Transverse colon (tissue), 4 donors: Measurements from ENCODE around the gene HOXA1. TPM values are rescaled to one million over a fixed set of nuclear protein-coding genes. Genes with fewer than 3 reads are reported as not detected.

Experiments used
- DNase-seq: peaks from one replicate; pipeline ENCODE4 v3.0.0-alpha.2; 2019
- H3K27ac ChIP-seq, 4 donors: fragments of 200-600 bp; sonication (generic); 2 replicates each; pipeline ENCODE4 v1.5.1; 2016 to 2018; ENCODE audit warnings: inconsistent platforms in 4 of 4
- H3K27me3 ChIP-seq: fragments of 200-600 bp; sonication (generic); 2 replicates; pipeline ENCODE4 v1.5.1; 2017; ENCODE audit warnings: inconsistent platforms
- H3K36me3 ChIP-seq, 4 donors: fragments of 200-600 bp; sonication (generic); 2 replicates each; pipeline ENCODE4 v1.5.1; 2017 to 2019; ENCODE audit warnings: inconsistent platforms in 4 of 4
- H3K4me1 ChIP-seq, 4 donors: fragments of 200-600 bp; sonication (generic); 2 replicates each; pipeline ENCODE4 v1.5.1; 2017 to 2020; ENCODE audit warnings: inconsistent platforms in 4 of 4
- H3K4me3 ChIP-seq, 4 donors: fragments of 200-600 bp; sonication (generic); 1 replicate in 1 of 4; 2 replicates in 3 of 4; pipeline versions ENCODE4 v1.5.1 to v1.6.1; 2017 to 2019; ENCODE audit warnings: inconsistent platforms in 4 of 4
- H3K9me3 ChIP-seq, 2 donors: fragments of 200-600 bp; sonication (generic); 2 replicates each; pipeline ENCODE4 v1.5.1; 2017 to 2019; ENCODE audit warnings: inconsistent platforms in 2 of 2
- CTCF ChIP-seq, 5 experiments: fragments of 200-600 bp in 3 of 5; fragments of 450-650 bp in 2 of 5; sonication (generic) in 3 of 5; IDR thresholded peaks; 1 replicate in 2 of 5; 2 replicates in 3 of 5; pipeline ENCODE4 v1.5.1; 2016 to 2017; ENCODE audit warnings: antibody characterized with exemption in 5 of 5, inconsistent platforms in 3 of 5, mild to moderate bottlenecking in 2 of 5, moderate library complexity in 1 of 5
- EP300 ChIP-seq: sonication (generic); formaldehyde crosslinking; IDR thresholded peaks from one replicate; pipeline ENCODE4 v1.6.1; 2017; ENCODE audit warnings: antibody characterized with exemption, low read depth
- POLR2A ChIP-seq: fragments of 450-650 bp; IDR thresholded peaks from one replicate; pipeline ENCODE4 v1.6.1; 2016; ENCODE audit warnings: antibody characterized with exemption, mild to moderate bottlenecking, moderate library complexity
- POLR2AphosphoS5 ChIP-seq, 3 donors: sonication (generic); formaldehyde crosslinking; IDR thresholded peaks; one replicate each; pipeline ENCODE4 v1.6.1; 2016; ENCODE audit warnings: antibody characterized with exemption in 3 of 3
- WGBS, 2 donors: methylation state at CpG; one replicate each; pipeline ENCODE4 v1.1.5; 2018; ENCODE audit warnings: low coverage in 1 of 2; 5-methylcytosine and 5-hydroxymethylcytosine counted together
- in situ Hi-C, 4 donors: fragments of 200-750 bp; cut with MboI; loops; one replicate each; pipeline versions ENCODE4 v1.15.0 to v1.15.1; 2017; ENCODE audit warnings: low sequenced_read_pairs in 3 of 4, low pct_ligation_motif_present in 1 of 4, low pct_unique_long_range_greater_than_20kb in 1 of 4
- intact Hi-C: fragments of 100-400 bp; cut with DNase I; formaldehyde crosslinking; loops from one replicate; pipeline ENCODE4 v1.15.1; 2023; ENCODE audit warnings: low total_unique reads
- total RNA-seq, 4 donors: library from RNA; depleted of rRNA; stranded (reverse); fragments of >200 nt; gene quantifications; one replicate each; pipeline ENCODE4 v1.1.0, GENCODE V29; 2016

HOXA1 gene
- total RNA-seq, 4 donors from 2014 or later = 1.4 to 3.2 (median 1.8) TPM

DNA sequence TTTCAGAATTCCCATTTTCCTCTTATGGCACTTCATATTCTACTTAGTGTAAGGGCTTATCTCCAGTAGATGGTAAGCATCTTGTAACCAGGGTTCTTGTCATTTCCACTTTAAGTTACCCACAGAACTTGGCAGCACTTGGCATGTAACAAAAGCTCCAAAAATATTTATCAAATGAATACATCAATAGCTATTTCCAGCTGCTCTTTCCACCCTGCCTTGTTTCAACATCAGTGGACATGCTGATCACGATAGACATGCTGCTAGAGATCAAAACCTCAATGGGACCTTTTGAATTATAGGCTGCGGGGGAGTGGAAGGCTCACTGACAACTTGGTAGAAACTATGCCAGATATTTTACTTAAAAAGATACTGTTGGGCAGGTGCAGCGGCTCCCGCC lies 32.9 kb downstream of the HOXA1 start:
- 90 to 94% methylated on average over 2 to 4 of the region's 4 CpGs for WGBS, 2 donors
- intact Hi-C loops = no loop called here

GRCh38 chr7:27053153-27053552 lies 42.6 kb downstream of the HOXA1 start:
- intact Hi-C loops = no loop called here

More for the DNA sequence above, 32.9 kb downstream of the HOXA1 start:
- Histone ChIP-seq H3K4me3 (no peak overlapping the region), H3K27ac (no peak overlapping the region), H3K36me3 (no peaks in the 10 kb centered on the region), H3K27me3 (no peaks in the 10 kb centered on the region), H3K4me1 (no peaks in the 10 kb centered on the region), H3K9me3 (no peaks in the 10 kb centered on the region)
- in situ Hi-C loops = no loop called here
- no peak for DNase-seq
- TF ChIP-seq POLR2AphosphoS5 (IDR thresholded peaks at IDR 0.05) (no peak), EP300 (no peak), CTCF (IDR thresholded peaks at IDR 0.05) (no peak), POLR2A (no peak)

DNA sequence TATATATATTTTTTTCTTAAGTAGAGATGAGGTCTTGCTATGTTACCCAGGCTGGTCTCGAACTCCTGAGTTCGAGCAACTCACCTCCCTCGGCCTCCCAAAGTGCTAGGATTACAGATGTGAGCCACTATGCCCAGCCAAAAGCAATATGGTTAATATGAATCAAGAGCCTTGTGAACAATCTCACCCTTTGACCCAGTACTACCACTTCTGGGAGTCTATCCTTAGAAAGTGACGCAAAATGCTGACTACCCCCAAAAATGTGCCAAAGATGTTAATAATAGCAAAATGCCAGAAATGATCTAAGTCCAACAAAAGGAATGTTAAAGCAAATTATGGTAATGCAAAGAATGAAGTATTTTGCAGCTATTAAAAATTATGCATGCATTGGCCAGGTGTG lies 44.3 kb downstream of the HOXA1 start:
- TF ChIP-seq CTCF (IDR thresholded peaks at IDR 0.05) = no peak
- TF ChIP-seq EP300 = no peak
- no peak for TF ChIP-seq POLR2AphosphoS5 (IDR thresholded peaks at IDR 0.05)
- no peak for TF ChIP-seq POLR2A
- in situ Hi-C loops (no loop called here), intact Hi-C loops (no loop called here)
- Histone ChIP-seq H3K4me1 (no peaks in the 10 kb centered on the region), H3K36me3 (no peaks in the 10 kb centered on the region), H3K27me3 (no peaks in the 10 kb centered on the region), H3K4me3 (no peak overlapping the region), H3K9me3 (no peaks in the 10 kb centered on the region), H3K27ac (no peak overlapping the region)
- DNase-seq = no peak
- 67 to 85% methylated on average over 1 to 4 of the region's 4 CpGs for WGBS, 2 donors

More at GRCh38 chr7:27053153-27053552, 42.6 kb downstream of the HOXA1 start:
- in situ Hi-C loops = no loop called here
- no peak for TF ChIP-seq POLR2A
- no peak for TF ChIP-seq POLR2AphosphoS5 (IDR thresholded peaks at IDR 0.05)
- no peak for TF ChIP-seq CTCF (IDR thresholded peaks at IDR 0.05)
- no peak for TF ChIP-seq EP300
- Histone ChIP-seq H3K36me3 (no peaks in the 10 kb centered on the region), H3K27me3 (no peaks in the 10 kb centered on the region), H3K9me3 (no peaks in the 10 kb centered on the region), H3K4me1 (no peaks in the 10 kb centered on the region), H3K27ac (no peak overlapping the region), H3K4me3 (no peak overlapping the region)
- no peak for DNase-seq
- 60% methylated on average over 3 of the region's 3 CpGs; no CpG with 5 or more reads in 1 of the 2 donors for WGBS, 2 donors

- in situ Hi-C loops (no loop called here), intact Hi-C loops (no loop called here)
Observed at GRCh38 chr7:27048438-27048837, 47.4 kb downstream of the HOXA1 start.

More at GRCh38 chr7:27048438-27048837, 47.4 kb downstream of the HOXA1 start:
- 92 to 100% methylated on average over 1 to 10 of the region's 10 CpGs for WGBS, 2 donors
- Histone ChIP-seq H3K9me3 (no peaks in the 10 kb centered on the region), H3K27ac (no peak overlapping the region), H3K4me1 (no peaks in the 10 kb centered on the region), H3K4me3 (no peak overlapping the region), H3K36me3 (no peaks in the 10 kb centered on the region), H3K27me3 (no peaks in the 10 kb centered on the region)
- TF ChIP-seq EP300 (no peak), POLR2A (no peak), CTCF (IDR thresholded peaks at IDR 0.05) (no peak), POLR2AphosphoS5 (IDR thresholded peaks at IDR 0.05) (no peak)
- DNase-seq = no peak
